Activated naive CD8-positive, alpha-beta T cell treated with anti-CD3 and anti-CD28 coated beads, Interleukin-2, amount 50 U/mL, for 16 hours (primary cell): ENCODE data around the gene DNAH1.
"Not testable (repeated sequence)": the region's sequence is repeated elsewhere in the genome, so short reads cannot be mapped to it uniquely, and the experiment has no call there.

Experiments used
- DNase-seq: peaks from one replicate; pipeline ENCODE4 v3.0.0-alpha.2; 2020; ENCODE audit warnings: low read depth, low spot score

Gene DNAH1

GRCh38 chr3:52331906-52332305 is 15.8 kb downstream of the DNAH1 start:
- DNase-seq, result no peak

- no peak for DNase-seq
Measured at GRCh38 chr3:52333869-52334557, 17.9 kb downstream of the DNAH1 start.

- not testable (repeated sequence) for DNase-seq
Measured at GRCh38 chr3:52338131-52338530, 22.0 kb downstream of the DNAH1 start.

GRCh38 chr3:52339612-52340011 is 23.5 kb downstream of the DNAH1 start:
- DNase-seq, result no peak

GRCh38 chr3:52341123-52341522 is 25.0 kb downstream of the DNAH1 start:
- no peak for DNase-seq

GRCh38 chr3:52343946-52344600 is 28.0 kb downstream of the DNAH1 start:
- DNase-seq, result no peak

- no peak for DNase-seq
Measured at GRCh38 chr3:52345521-52346109, 29.5 kb downstream of the DNAH1 start.

- no peak for DNase-seq
Measured at GRCh38 chr3:52346623-52347530, 30.8 kb downstream of the DNAH1 start.

GRCh38 chr3:52347716-52348635 is 31.9 kb downstream of the DNAH1 start:
- no peak for DNase-seq

GRCh38 chr3:52349131-52349530 is 33.0 kb downstream of the DNAH1 start:
- DNase-seq, result no peak

GRCh38 chr3:52349611-52350395 is 33.7 kb downstream of the DNAH1 start:
- no peak for DNase-seq

- DNase-seq, result no peak
Measured at GRCh38 chr3:52350416-52350815, 34.3 kb downstream of the DNAH1 start.

- DNase-seq, result no peak
Measured at GRCh38 chr3:52350981-52351761, 35.1 kb downstream of the DNAH1 start.

GRCh38 chr3:52351762-52352368 is 35.7 kb downstream of the DNAH1 start:
- no peak for DNase-seq

- no peak for DNase-seq
Measured at GRCh38 chr3:52352566-52352965, 36.4 kb downstream of the DNAH1 start.

- DNase-seq, result no peak
Measured at GRCh38 chr3:52353291-52353855, 37.3 kb downstream of the DNAH1 start.

GRCh38 chr3:52354676-52355075 is 38.6 kb downstream of the DNAH1 start:
- no peak for DNase-seq

GRCh38 chr3:52355526-52355925 is 39.4 kb downstream of the DNAH1 start:
- DNase-seq, result no peak

GRCh38 chr3:52356126-52356525 is 40.0 kb downstream of the DNAH1 start:
- DNase-seq, result no peak
